HG02973 (cell line): ENCODE results near the gene ACRV1.
"Not testable (repeated sequence)": the region's sequence is repeated elsewhere in the genome, so short reads cannot be mapped to it uniquely, and the experiment has no call there.

Experiments used
- ATAC-seq: cut with Tn5 transposase; IDR thresholded peaks from one replicate; pipeline ENCODE4 v1.9.1; 2021; ENCODE audit warnings: moderate library complexity; ENCODE audit not compliant: unreplicated experiment

ACRV1 gene, protein sequence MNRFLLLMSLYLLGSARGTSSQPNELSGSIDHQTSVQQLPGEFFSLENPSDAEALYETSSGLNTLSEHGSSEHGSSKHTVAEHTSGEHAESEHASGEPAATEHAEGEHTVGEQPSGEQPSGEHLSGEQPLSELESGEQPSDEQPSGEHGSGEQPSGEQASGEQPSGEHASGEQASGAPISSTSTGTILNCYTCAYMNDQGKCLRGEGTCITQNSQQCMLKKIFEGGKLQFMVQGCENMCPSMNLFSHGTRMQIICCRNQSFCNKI

DNA sequence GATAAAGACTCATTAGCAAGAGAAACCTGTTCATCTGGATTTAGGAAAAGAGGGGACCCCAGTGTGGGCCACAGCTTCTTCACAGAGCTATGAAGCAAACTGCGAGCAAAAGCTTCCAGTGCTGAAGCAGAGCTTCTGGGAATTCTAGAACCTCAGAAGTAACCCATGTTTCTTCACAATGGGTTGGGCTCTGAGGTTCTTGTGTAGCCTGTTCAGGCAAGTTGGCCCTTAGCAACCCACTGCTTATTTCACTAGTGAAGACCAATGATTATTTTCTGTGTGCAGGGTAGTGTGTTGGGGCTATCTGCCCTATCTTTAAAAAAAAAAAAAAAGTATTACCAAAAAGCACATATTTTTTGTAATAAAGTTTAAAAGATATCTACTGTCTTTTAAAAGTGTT lies at the start of gene ACRV1:
Gene ACRV1, minus strand, starts transcription at position 101 of the 400 bp plus-strand sequence. Its CDS starts 67 bp downstream, at position 34.
- no peak for ATAC-seq

DNA sequence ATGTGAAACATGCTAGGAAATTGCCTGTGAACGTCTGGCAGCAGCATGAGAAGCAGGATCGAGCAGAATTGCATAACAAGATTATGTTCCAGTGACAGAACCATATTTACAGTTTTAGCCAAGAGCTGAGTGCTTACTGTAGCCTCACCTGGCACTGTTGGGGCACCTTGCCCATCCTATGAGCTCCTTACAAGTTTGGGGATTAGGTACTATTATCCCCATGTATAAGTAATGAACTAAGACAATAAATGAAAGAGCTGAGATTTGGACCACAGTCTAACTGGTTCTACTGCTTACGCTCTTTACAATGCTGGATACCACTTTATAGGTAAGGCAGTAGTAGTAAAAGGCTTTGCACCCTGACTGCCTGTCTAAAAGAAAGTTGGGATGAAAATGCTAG lies 48.3 kb upstream of the ACRV1 start:
- no peak for ATAC-seq

DNA sequence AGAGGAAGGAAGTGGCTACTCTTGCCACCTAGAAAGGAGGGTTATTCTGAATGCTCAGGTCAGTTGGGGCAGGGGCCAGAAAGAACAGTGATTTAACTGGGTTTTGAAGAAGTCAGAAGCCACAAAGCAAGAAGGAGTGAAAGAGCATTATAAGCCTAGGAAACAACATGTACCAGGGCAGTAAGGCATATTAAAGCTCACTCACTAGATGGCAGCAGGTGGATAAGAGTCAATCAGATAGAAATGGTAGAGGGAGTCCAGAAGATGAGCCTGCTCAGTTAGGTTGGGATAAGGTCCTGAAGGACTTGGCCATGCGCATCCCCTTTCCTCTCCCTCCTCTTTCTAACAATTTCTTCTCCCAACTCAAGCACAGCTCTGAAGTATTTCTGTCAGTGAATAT lies 43.5 kb upstream of the ACRV1 start:
- ATAC-seq, result no peak

DNA sequence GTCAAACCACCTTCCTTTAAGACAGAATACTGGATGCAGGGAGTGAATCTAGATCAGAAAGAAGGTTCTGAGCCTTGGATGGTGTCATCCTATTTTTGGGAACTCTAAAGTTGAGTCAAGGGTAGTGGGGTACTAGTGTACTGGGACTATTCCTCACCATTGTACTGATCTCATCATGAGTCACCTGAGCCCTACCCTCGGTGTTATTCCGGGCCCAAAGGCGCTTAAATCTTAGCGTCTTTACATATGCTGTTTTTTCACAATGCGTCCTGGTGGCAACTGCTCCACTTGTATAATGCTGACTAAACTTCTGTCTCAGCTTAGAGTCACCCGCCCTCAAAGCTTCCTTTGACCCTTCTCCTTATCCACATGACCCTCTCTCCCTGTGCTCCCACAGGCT lies 40.1 kb upstream of the ACRV1 start:
- ATAC-seq, result no peak

DNA sequence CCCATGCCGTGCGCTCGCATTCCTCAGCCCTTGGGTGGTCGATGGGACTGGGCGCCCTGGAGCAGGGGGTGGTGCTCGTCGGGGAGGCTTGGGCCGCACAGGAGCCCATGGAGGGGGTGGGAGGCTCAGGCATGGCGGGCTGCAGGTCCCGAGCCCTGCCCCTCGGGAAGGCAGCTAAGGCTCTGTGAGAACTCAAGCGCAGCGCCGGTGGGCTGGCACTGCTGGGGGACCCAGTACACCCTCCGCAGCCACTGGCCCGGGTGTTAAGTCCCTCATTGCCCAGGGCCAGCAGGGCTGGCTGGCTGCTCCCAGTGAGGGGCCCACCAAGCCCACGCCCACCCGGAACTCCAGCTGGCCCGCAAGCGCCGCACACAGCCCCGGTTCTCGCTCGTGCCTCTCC lies 24.0 kb upstream of the ACRV1 start:
- ATAC-seq, result not testable (repeated sequence)

DNA sequence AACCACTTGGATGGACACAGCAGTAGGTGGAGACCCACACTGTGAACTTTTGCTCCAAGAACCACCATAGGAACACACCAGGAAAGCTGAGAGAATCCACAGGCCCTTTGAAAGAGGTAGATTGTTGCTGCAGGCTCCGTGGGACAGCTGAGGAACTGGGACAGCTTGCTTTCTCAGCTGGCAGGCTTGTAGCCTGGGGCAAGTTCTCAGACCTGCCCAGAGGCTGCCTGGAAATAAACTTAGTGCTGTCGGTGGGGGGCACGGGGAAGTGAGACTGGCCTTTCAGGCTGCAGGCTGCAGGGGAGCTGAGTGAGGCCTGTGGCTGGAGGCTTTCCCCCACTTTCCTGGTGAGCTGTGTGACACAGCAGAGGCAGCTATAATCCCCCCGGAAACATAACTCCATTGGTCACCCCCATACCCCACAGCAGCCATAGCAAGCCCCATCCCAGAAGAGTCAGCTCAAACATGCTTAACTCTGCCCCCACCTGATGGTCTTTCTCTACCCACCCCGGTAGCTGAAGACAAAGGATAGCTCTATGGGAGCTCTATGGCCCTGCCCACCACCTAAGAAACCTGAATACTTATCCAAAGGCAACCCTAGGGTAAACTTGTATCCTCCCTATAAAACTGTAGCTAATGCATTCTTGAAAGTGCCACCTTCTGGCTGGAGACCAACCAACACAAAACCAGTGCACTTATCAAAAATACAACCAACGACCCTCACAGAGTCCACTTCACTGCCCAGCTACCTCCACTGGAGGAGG lies 21.4 kb upstream of the ACRV1 start:
- ATAC-seq, result no peak

DNA sequence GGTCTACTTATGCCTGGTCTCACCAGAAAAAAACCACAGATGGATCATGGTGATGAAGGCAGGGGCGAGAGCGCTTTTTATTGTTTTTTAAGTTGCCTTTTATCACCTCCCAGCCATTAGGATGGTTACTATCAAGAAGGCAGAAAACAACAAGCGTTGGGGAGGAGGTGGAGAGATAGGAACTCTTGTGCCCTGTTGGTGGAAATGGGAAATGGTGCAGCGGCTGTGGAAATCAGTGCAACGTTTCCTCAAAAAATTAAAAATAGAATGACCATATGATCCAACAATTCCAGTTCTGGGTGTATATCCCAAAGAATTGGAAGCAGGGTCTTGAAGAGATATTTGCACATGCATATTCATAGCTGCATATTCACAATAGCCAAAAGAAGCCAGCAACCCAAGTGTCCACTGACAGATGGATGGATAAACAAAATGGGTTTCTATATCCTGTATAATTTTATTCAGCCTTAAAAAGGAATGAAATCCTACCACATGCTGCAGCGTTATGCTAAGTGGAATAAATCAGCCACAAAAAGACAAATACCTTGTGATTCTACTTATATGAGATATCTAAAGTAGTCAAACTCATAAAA lies 20.5 kb upstream of the ACRV1 start:
- ATAC-seq, result no peak

DNA sequence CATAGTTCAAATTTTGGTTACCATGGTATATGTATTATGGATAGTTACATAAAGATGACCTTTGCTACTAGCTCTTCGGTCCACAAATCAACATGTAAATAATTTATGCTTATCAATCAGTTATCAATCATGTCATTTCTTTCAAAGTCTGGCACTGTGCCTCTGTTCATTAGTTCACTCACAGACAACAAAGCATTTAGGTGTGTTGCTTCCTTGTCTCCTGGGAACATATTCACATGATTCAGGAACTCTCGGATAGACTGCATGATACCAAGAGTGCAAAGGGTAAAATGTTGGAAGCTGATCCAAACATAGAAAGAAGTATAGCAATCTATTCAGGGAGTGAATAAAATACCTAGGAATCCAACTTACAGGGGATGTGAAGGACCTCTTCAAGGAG lies 14.3 kb upstream of the ACRV1 start:
- no peak for ATAC-seq

DNA sequence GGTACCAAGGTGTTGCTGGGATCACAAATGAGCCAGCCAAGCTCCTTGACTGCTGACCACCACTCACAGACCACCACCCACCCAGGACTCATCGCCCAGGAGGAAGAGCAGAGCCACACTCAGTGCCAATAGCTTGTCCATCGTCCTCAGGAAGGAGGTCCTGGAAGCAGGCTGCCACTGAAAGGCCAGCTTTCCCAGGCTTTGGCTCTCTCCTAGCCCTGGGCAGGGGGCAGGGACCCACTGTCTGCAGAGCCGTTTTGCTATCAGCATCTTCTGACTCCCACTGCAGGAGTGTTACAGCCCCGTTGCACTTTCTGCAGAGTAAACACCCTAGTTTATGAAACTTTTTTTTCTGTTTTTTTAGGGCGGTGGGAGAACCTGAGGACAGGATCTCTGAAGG lies 12.2 kb upstream of the ACRV1 start:
- ATAC-seq, result no peak

DNA sequence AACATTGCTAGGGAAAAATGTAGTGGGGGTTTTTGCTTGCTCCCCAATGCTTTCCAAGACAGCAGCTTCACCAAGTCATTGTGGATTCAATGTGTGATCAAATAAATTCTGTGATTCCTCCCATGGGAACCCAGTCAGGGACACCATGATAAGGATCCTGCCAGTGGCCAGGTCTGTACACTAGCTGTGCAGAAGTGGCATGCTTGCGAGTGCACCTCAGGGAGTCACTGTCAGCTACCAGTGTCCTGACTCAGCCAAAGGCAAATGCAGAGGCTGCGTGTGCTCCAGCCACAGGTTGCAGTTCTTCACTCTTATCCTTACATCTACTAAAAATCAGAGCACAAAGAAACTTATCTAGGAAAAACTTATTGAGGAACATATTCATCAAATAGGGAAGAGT lies 9.4 kb upstream of the ACRV1 start:
- ATAC-seq, result no peak

DNA sequence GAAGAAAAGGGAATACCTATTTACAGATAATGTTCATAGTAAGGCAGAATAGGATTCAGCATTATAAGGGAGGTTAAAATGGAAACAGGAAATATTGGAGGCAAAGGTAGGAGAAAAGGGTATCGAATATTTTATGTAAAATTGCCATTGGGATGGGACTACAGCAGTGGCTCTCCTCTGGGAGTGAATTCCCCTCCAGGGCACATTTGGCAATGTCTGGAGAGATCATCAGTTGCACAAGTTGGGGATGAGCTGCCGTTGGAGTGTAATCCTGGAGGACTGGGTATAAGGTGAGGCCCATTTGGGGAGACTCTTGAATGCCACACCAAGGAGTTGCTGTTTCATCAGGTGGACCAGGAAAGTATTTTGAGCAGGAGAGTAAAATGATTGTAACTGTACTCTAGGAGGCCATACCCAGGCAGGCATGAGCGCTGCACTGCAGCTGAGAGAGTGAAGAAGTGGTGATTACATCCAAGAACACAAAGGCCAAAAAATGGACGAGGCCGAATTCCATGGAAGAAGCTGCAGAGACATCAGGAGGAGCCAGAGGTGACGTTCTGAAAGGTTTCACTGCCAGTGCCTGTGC lies 8.7 kb upstream of the ACRV1 start:
- no peak for ATAC-seq

DNA sequence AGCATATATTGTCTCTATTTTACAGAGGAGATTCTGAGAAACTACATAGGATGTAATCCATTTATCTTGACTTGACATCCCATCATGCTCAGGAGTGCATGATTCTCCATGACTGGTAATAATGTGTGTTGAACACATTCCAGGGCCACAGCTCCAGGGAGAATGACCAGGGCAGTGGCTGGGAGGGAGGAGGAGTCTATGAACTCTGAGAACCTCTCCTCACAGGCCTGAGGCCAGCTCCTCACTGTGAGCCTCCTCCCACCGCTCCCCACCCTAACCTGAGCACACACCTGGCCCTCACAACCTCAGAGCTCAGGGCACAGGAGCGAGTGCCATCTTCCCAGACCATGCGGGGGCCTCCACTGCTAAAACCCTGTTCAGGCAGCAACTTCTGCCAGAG lies 8.0 kb upstream of the ACRV1 start:
- no peak for ATAC-seq

DNA sequence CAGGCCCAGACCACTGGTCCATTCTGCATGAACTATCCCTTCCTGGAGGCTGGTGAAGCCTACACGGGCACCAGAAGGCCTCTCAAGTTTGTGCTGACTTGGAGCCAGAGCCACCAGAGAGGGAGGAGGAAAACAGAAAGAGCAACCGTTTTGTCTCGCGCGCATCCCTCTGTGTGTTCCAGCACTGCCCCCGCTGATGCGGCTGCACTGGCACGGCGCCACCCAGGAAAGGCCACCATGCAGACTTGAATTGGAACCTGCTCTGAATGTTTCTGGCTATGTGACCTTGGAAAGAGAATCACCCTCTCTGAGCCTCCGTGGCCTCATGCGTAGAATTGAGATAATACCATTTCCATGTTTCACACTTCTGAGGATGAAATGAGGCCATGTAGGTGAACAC lies 7.4 kb upstream of the ACRV1 start:
- ATAC-seq, result no peak

DNA sequence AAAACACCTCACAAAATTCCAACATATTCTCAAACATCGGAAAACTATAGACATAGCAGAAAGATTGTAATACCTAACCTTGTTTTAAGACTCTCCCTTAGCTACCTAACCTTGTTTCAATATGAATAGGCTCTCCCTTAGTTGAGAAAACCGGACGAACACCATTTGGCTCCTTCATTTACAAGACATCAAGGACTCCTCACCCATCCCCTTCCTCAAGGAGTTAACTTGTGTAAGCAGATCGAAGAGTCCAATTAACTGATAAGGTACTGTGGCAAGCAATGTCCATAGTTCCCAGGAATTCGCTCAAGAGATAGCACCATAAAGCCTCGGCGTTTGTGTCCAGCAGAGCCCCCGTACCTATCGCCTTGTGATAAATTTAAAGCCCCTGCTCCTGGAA lies 4.6 kb upstream of the ACRV1 start:
- ATAC-seq, result no peak

DNA sequence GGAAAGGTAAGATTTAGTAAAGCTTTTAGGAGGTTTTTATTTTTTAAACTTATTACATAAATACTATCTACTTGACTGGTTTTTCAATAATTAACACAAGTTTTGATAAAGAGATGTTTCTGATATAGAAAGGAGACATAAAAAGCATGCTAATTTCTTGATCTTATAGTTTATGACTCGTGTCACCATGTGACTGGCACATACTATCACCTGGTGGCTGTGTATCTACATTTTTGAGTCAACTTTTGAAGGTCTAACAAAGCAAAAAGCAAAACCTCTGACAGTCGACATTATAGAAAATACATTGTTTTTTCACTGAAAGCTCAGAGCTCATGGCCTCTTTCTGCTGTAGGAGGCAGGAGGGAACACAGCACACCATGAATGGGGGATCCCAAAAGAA lies 810 bp downstream of the ACRV1 start:
- no peak for ATAC-seq

DNA sequence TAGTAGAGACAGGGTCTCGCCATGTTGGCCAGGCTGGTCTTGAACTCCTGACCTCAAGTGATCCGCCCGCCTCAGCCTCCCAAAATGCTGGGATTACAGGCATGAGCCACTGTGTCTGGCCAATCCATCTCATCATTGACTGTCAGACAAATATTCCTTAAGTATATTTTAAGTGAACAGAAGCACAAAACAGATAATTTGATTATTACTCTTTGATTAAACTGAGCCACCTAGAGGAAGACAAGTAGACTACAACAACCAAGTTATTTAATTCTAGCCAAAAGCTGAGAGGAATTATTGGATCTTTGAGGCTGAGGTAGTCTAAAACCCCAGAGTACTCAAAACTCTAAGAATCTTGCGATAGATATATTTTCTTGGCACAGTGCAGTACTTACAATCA lies 1.2 kb downstream of the ACRV1 start:
- no peak for ATAC-seq

DNA sequence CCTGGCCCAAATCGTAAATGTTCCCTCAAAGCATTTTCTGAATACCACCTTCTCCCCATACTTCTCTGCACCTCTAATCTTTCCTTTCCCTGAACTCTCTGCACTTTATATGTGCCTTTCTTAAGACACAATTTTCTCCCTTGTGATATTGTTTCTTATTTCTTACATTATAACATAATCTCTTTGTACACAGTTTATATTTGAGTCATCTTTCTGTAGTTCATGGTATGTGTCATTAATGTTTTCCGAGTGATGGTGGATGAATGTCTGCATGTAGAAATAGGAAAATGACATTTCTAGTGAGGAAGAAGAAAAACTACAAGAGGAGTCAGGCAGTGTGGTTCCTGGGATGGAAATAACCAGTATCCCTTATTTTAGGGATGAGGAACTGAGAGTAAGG lies 5.5 kb downstream of the ACRV1 start:
- ATAC-seq, result no peak

DNA sequence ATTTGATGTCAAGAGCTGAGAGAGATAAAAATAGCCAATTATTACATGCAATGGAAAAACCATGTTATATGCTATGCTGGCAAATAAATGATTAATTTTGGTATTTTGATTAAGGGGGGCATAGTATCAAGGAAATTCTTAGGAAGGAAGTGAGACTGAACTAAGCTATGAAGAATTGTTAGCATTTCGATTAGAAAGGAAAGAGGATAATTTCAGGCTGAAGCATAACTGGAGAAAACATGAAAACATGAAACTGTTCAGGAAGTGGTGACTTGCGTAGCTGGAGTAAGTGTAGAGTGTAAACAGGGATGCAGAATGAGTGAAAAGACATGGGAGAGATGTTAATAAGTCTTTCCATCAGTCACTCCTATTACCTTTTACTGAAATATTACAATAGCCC lies 6.4 kb downstream of the ACRV1 start:
- no peak for ATAC-seq

DNA sequence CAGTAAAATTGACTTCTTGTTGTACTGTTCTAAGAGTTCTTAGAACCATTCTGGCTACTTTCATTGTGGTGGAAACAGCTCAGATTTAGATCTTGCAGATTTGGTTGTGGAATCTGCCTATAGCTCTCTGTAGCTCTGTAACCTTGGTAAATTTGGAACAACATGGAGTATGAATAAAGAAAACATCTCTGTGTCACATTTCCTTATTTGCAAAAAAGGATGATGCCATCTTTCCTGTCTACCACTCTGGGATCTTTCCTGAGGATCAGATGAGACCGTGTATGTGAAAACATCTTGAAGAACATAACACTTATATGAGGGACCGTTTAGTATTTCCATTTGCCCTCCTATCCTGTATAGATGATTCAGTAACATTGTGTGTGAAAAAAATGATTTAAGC lies 9.1 kb downstream of the ACRV1 start:
- no peak for ATAC-seq

DNA sequence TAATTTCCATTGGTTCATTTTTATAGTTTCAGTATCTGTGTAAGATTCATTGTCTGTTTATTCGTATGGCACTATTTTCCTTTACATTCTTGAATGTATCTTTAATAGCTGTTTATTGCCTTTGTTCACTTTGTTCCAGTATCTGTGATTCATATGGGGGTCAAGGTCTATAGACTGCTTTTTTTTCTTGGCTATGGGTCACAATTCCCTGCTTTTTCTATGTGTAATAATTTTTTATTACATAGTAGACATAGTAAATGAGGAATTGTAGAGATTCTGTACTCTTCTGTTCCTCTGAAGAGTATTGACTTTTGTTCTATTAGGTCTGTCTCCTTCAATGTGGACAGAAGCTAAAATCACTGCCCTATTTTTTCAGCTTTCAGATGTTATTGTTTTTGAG lies 10.5 kb downstream of the ACRV1 start:
- no peak for ATAC-seq

DNA sequence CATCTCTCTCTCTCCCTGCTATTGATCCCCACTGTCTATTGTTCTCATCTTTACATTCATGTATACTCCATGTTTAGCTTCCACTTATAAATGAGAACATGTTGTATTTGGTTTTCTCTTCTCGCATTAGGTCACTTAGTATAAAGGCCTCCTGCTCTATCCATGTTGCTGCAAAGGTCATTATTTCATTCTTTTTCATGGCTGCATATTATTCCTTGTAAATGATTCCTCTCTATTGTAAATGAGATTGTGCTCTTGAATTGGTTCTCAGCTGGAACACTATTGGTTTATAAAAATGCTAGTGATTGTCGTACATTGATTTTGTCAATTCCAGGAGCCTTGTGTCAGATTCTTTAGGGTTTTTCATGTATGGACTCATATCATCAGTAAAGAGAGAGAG lies 13.5 kb downstream of the ACRV1 start:
- ATAC-seq, result no peak

DNA sequence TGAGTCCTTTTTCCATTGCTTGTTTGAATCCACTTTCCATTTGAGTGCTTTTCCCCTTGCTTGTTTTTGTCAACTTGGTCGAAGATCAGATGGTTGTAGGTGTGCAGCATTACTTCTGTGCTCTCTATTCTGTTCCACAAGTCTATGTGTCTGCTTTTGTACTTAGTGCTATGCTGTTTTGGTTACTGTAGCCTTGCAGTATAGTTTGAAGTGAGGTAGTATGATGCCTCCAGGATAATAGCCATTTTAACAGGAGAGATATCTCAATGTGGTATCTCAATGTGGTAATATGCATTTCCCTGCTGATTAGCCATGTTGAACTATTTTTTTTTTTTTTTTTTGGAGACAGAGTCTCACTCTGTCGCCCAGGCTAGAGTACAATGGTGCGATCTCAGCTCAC lies 16.7 kb downstream of the ACRV1 start:
- no peak for ATAC-seq
